BE2C (cell line): ENCODE measurements around the gene ZNRF1.
"Not testable (repeated sequence)": the region's sequence is repeated elsewhere in the genome, so short reads cannot be mapped to it uniquely, and the experiment has no call there.

Experiments
- DNase-seq: peaks from one replicate; pipeline ENCODE4 v3.0.0-alpha.2; 2020
- H3K27me3 ChIP-seq: fragments of 250-450 bp; sonication (Bioruptor Pico); 2 replicates; pipeline ENCODE4 v1.5.1; 2020; ENCODE audit warnings: mild to moderate bottlenecking
- H3K36me3 ChIP-seq: fragments of 250-450 bp; sonication (Bioruptor Pico); 2 replicates; pipeline ENCODE4 v1.5.1; 2020; ENCODE audit warnings: mild to moderate bottlenecking
- H3K4me1 ChIP-seq: fragments of 250-450 bp; sonication (Bioruptor Pico); 2 replicates; pipeline ENCODE4 v1.5.1; 2020
- H3K4me3 ChIP-seq: 2 replicates; pipeline ENCODE4 v1.5.1; 2011; ENCODE audit warnings: low read depth, low read length
- H3K9me3 ChIP-seq: fragments of 250-450 bp; sonication (Bioruptor Pico); 2 replicates; pipeline ENCODE4 v1.5.1; 2020
- TF ChIP-seq, protein P1 (sequence below): IDR thresholded peaks from 2 replicates; pipeline ENCODE4 v1.5.1; 2012; ENCODE audit warnings: mild to moderate bottlenecking, low read depth, low read length

Gene ZNRF1

DNA sequence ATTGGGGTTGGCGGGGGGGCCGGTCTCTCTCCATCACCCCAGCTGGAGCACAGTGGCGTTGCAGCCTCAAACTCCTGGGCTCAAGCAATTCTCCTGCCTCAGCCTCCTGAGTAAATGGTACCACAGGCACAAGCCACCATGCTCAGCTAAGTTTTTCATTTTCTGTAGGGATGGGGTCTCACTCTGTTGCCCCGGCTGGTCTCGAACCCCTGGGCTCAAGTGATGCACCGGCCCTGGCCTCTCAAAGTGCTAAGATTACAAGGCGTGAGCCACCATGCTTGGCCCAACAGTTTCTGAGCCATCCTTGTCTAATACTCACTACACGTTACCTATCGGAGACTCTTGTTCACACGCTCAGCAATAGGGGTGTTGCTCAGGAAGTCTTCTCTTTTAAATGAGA lies 25.5 kb upstream of the ZNRF1 start:
- Histone ChIP-seq H3K36me3 (no peaks in the 10 kb centered on the region; the same call in 1 of the 2 replicates), H3K27me3 (no peaks in the 10 kb centered on the region), H3K4me1 (no peaks in the 10 kb centered on the region), H3K9me3 (no peaks in the 10 kb centered on the region), H3K4me3 (no peak overlapping the region)
- TF ChIP-seq, protein P1, sequence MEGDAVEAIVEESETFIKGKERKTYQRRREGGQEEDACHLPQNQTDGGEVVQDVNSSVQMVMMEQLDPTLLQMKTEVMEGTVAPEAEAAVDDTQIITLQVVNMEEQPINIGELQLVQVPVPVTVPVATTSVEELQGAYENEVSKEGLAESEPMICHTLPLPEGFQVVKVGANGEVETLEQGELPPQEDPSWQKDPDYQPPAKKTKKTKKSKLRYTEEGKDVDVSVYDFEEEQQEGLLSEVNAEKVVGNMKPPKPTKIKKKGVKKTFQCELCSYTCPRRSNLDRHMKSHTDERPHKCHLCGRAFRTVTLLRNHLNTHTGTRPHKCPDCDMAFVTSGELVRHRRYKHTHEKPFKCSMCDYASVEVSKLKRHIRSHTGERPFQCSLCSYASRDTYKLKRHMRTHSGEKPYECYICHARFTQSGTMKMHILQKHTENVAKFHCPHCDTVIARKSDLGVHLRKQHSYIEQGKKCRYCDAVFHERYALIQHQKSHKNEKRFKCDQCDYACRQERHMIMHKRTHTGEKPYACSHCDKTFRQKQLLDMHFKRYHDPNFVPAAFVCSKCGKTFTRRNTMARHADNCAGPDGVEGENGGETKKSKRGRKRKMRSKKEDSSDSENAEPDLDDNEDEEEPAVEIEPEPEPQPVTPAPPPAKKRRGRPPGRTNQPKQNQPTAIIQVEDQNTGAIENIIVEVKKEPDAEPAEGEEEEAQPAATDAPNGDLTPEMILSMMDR = no peak
- DNase-seq = no peak

DNA sequence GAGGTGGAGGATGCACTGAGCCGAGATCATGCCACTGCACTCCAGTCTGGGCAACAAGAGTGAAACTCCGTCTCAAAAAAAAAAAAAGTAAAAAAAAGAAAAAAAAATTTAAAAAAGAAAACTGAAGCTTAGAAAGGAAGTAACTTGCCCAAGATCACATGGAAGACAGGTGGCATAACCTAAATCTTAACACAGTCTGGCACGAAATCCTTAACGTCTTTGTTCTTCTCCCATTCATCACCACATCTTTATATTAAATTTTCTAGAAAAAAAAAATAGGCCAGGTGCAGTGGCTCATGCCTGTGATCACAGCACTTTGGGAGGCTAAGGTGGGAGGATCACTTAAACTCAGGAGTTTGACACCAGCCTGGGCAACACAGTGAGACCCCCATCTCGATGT lies 23.2 kb upstream of the ZNRF1 start:
- no peaks in the 10 kb centered on the region for H3K36me3 ChIP-seq
- TF ChIP-seq, protein P1 = no peak

DNA sequence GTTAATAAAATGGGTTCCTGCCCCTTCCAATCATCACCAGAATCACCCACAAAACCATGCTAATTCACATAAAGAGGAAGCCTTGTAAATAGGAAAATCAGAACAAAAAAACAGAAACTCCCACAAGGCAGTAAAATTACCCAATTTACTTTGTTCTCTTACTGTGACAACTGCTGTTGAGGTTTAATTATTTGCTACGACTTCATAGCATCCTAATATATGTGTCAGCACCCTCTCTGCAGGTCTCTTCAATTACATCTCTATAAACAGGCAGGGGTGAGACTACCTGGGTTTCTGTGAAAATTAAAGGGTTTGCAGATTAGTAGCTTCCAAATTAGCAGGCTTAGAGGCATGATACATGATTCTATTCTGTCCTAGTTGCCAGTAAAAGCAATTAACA lies 16.6 kb upstream of the ZNRF1 start:
- H3K9me3 ChIP-seq = no peaks in the 10 kb centered on the region
- no peaks in the 10 kb centered on the region for H3K36me3 ChIP-seq
- no peaks in the 10 kb centered on the region for H3K27me3 ChIP-seq
- no peak for DNase-seq
- H3K4me3 ChIP-seq = no peak overlapping the region
- TF ChIP-seq, protein P1 = no peak
- H3K4me1 ChIP-seq = no peaks in the 10 kb centered on the region

More for the DNA sequence above, 23.2 kb upstream of the ZNRF1 start:
- DNase-seq = no peak
- H3K4me1 ChIP-seq = no peaks in the 10 kb centered on the region
- H3K4me3 ChIP-seq = no peak overlapping the region
- H3K27me3 ChIP-seq = no peaks in the 10 kb centered on the region
- no peaks in the 10 kb centered on the region for H3K9me3 ChIP-seq

DNA sequence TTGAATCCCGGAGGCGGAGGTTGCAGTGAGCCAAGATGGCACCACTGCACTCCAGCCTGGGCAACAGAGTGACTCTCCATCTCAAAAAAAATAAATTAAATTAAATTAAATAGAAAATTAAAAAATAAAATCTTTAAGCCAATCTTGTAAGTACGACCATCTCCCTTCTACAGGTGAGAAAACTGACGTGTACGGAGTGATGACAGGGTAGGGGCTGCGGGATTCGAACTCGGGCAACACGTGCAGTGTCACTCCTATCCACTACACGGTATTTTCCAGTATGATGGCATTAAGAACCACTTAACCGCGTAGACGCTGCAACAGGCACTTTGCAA lies 14.7 kb upstream of the ZNRF1 start:
- DNase-seq = no peak
- H3K4me1 ChIP-seq = no peaks in the 10 kb centered on the region
- TF ChIP-seq, protein P1 = no peak
- no peaks in the 10 kb centered on the region for H3K9me3 ChIP-seq
- H3K36me3 ChIP-seq = no peaks in the 10 kb centered on the region
- H3K4me3 ChIP-seq = peak overlapping the region; percentile 93
- H3K27me3 ChIP-seq = no peaks in the 10 kb centered on the region

DNA sequence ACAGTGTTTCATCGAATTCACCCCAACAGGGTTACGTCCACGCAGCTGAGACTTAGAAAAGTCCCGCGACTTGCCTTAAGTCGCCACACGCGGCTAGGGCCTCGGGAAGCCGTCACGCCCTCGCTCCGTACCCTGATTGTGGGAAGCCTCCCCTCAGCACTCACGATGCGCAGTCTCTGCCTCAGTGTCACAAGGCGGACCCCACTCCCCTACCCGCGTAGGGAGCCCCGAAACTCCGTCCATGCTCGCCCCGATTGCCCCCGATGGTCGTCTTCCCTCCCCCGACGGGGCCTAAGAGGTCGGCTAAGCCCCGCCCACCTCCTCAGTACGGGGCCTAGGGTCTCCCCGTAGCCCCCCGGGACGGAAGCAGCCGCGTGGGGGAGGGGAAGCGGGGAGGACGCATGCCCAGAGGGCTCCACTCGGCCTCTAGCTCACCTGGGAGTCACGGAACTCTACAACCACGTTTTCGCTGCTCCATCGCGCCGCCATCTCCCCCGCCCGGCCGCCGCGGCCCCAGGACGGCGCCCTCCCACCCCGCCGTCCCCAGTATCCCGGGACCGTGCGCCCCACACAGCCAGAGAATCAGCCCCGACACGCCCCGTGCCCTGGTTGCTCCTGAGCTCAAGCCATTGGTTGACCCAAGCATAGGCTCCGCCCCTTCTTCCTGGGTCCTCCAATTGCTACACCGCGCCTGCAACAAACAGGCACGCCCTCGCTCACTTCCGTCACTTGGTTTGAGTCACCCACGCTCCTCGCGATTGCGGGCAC lies 14.1 kb upstream of the ZNRF1 start, which contains the start of gene WDR59:
Gene WDR59 (minus strand): TSS at position 595 of the 768 bp plus-strand sequence. CDS start 106 bp downstream, at position 489.
- Histone ChIP-seq H3K9me3 (no peaks in the 10 kb centered on the region), H3K27me3 (no peaks in the 10 kb centered on the region), H3K4me1 (no peaks in the 10 kb centered on the region), H3K4me3 (peak within 1 kb of the TSS; percentile 93), H3K36me3 (no peaks in the 10 kb centered on the region)
- DNase-seq = peak; percentile 100
- TF ChIP-seq, protein P1 = no peak

DNA sequence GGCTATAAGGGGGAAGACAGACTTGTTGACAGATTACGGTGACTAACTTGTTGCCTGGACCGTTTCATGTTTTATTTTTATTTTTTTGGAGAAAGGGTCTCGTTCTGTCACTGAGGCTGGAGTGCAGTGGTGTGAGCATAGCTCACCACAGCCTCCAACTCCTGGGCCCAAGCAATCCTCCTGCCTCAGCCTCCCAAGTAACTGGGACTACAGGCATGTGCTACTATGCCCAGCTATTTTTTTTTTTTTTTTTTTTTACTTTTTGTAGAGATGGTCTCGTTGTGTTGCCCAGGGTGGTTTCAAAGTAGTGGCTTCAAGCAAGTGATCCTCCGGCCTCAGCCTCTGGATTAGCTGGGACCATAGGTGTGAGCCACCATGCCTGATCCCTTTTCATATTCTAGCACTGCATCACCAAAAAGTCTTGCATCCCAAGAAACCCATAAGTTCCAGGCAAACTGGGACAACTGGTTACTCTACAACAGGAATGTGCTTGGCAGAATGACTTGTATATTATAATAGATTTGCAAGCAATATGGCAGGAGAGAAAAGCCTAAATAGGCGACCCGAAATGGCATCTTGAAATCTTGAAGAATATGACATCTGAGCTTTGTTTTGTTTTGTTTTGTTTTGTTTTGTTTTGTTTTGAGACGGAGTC lies 11.7 kb upstream of the ZNRF1 start:
- Histone ChIP-seq H3K27me3 (no peaks in the 10 kb centered on the region), H3K4me1 (no peaks in the 10 kb centered on the region; the same call in 1 of the 2 replicates), H3K36me3 (no peaks in the 10 kb centered on the region), H3K9me3 (no peaks in the 10 kb centered on the region), H3K4me3 (no peak overlapping the region)
- DNase-seq = no peak
- TF ChIP-seq, protein P1 = no peak

DNA sequence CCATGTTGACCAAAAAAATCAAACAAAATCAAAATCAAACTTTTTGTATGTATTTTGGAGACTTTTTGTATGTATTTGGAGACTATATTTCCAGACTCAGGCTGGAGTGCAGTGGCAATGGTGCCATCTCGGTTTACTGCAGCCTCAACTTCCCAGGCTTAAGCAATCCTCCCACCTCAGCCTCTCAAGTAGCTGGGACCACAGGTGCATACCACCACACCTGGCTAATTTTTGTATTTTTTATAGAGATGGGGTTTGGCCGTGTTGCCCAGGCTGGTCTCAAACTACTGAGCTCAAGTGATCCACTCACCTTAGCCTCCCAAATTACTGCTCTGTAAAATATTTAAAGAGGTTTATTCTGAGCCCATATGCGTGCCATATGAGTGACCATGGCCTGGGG lies 9.0 kb upstream of the ZNRF1 start:
- not testable (repeated sequence) for H3K9me3 ChIP-seq, DNase-seq, H3K4me1 ChIP-seq, H3K4me3 ChIP-seq, H3K27me3 ChIP-seq, H3K36me3 ChIP-seq
